Measurements from ENCODE around the gene SLC38A8. TPM values are rescaled to one million over a fixed set of nuclear protein-coding genes. Genes with fewer than 3 reads are reported as not detected.

Gene SLC38A8
- total RNA-seq, 2 experiments from 2014 or later: not detected

Other genes with a start within 250 kb of the SLC38A8 start
- 10 to 100 TPM; 73.1 to 80.7 TPM for gene HSBP1, start 234.8 kb downstream of the SLC38A8 start, total RNA-seq
- gene MLYCD, start 143.7 kb downstream of the SLC38A8 start, total RNA-seq: 1 to 10 TPM; 3.3 to 3.8 TPM
- gene OSGIN1, start 89.6 kb downstream of the SLC38A8 start, total RNA-seq: 1 to 10 TPM in 1 of 2 experiments, under 1 TPM in 1; 0.75 to 1.0 TPM
- gene NECAB2, start 74.6 kb downstream of the SLC38A8 start, total RNA-seq: not detected
- 10 to 100 TPM; 32.0 to 32.2 TPM for gene MBTPS1, start 74.1 kb upstream of the SLC38A8 start, total RNA-seq
- gene HSDL1, start 102.4 kb upstream of the SLC38A8 start, total RNA-seq: 10 to 100 TPM in 1 of 2 experiments, 1 to 10 TPM in 1; 7.4 to 11.4 TPM
- gene DNAAF1, start 102.5 kb upstream of the SLC38A8 start, total RNA-seq: under 1 TPM in 1 of 2 experiments, not detected in 1; 0.39 TPM
- gene TAF1C, start 144.3 kb upstream of the SLC38A8 start, total RNA-seq: 10 to 100 TPM; 44.4 to 45.7 TPM
- gene ADAD2, start 148.4 kb upstream of the SLC38A8 start, total RNA-seq: under 1 TPM; 0.16 to 0.18 TPM
- not detected for gene KCNG4, start 197.2 kb upstream of the SLC38A8 start, total RNA-seq